Mucosa of rectum (tissue), 2 donors: ENCODE measurements around the gene KCNJ16.

Experiments
- H3K27ac ChIP-seq, 2 donors: one replicate each; pipeline ENCODE4 v1.7.0; 2013; ENCODE audit warnings: inconsistent platforms in 2 of 2, low read depth in 2 of 2, low read length in 2 of 2
- H3K27me3 ChIP-seq, 2 donors: one replicate each; pipeline ENCODE4 v1.7.0; 2013; ENCODE audit warnings: low read length in 2 of 2; ENCODE audit not compliant: control insufficient read depth in 2 of 2, insufficient read depth in 2 of 2
- H3K36me3 ChIP-seq, 2 donors: one replicate each; pipeline ENCODE4 v1.7.0; 2013; ENCODE audit warnings: low read length in 2 of 2; ENCODE audit not compliant: control insufficient read depth in 2 of 2, insufficient read depth in 2 of 2
- H3K4me1 ChIP-seq, 2 donors: one replicate each; pipeline ENCODE4 v1.7.0; 2013; ENCODE audit warnings: low read length in 2 of 2, mild to moderate bottlenecking in 1 of 2; ENCODE audit not compliant: control insufficient read depth in 2 of 2, insufficient read depth in 2 of 2
- H3K4me3 ChIP-seq, 2 donors: one replicate each; pipeline ENCODE4 v1.7.0; 2013; ENCODE audit warnings: low read length in 2 of 2
- H3K9ac ChIP-seq, 2 donors: one replicate each; pipeline ENCODE4 v1.7.0; 2013; ENCODE audit warnings: low read length in 2 of 2, low read depth in 1 of 2, mild to moderate bottlenecking in 1 of 2
- H3K9me3 ChIP-seq, 2 donors: one replicate each; pipeline ENCODE4 v1.7.0; 2013; ENCODE audit warnings: low read length in 2 of 2; ENCODE audit not compliant: control insufficient read depth in 2 of 2
- donor health status: healthy.
- donor health status: Normal muscosa, but diverticular disease.

The KCNJ16 gene

GRCh38 chr17:70076831-70077230 lies 1.8 kb downstream of the KCNJ16 start:
- Histone ChIP-seq H3K4me1 (peaks cover 0 to 3% of the 10 kb centered on the region in 2 donors), H3K36me3 (no peaks in the 10 kb centered on the region), H3K27ac (no peak overlapping the region), H3K9ac (no peak overlapping the region), H3K27me3 (no peaks in the 10 kb centered on the region), H3K9me3 (no peaks in the 10 kb centered on the region), H3K4me3 (no peak overlapping the region)

DNA sequence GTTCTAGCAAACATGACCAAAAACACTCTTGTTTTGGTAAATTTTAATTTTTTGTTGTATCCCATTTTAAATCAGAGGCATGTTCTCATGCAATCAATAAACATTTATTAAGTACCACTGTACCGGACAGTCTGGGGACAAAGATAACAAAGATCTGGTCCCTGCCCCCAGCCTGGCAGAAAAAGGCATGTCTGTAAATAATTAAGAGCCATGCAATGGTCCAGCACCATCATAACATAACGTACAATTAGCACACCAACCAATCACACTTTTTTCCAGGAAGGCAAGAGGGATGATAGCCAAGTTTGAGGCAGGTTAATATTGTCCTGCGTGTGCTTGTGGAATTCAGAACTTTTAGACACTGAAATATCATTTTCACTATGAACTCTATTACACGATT lies 3.5 kb downstream of the KCNJ16 start:
- Histone ChIP-seq H3K9ac (no peak overlapping the region), H3K4me3 (no peak overlapping the region), H3K9me3 (no peaks in the 10 kb centered on the region), H3K36me3 (no peaks in the 10 kb centered on the region), H3K4me1 (peaks cover 0 to 3% of the 10 kb centered on the region in 2 donors), H3K27me3 (no peaks in the 10 kb centered on the region), H3K27ac (no peak overlapping the region)

DNA sequence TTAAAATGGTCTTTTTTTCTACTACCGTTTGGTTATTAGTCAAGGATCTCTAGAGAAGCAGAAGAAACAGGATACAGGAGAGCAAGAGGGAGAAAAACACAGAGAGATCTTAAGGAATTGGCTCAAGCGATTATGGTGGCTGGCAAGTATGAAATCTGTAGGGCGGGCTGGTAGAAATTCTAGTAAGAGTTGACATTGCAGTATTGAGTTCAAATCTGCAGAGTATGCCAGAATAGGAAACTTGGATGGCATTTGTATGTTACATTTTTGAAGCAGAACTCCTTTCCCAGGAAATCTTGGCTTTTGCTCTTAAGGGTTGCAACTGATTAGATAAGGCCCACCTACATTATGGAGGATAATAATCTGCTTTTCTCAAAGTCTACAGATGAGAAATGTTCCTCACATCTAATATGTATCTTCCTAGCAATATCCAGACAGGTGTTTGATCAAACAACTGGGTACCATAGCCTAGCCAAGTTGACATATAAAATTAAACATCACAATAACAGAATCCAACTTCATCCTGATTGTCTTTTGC lies 4.0 kb downstream of the KCNJ16 start:
- no peaks in the 10 kb centered on the region for H3K9me3 ChIP-seq
- H3K4me3 ChIP-seq = no peak overlapping the region
- peaks cover 0 to 3% of the 10 kb centered on the region in 2 donors for H3K4me1 ChIP-seq
- no peaks in the 10 kb centered on the region for H3K27me3 ChIP-seq
- no peaks in the 10 kb centered on the region for H3K36me3 ChIP-seq
- no peak overlapping the region for H3K9ac ChIP-seq
- H3K27ac ChIP-seq = no peak overlapping the region

DNA sequence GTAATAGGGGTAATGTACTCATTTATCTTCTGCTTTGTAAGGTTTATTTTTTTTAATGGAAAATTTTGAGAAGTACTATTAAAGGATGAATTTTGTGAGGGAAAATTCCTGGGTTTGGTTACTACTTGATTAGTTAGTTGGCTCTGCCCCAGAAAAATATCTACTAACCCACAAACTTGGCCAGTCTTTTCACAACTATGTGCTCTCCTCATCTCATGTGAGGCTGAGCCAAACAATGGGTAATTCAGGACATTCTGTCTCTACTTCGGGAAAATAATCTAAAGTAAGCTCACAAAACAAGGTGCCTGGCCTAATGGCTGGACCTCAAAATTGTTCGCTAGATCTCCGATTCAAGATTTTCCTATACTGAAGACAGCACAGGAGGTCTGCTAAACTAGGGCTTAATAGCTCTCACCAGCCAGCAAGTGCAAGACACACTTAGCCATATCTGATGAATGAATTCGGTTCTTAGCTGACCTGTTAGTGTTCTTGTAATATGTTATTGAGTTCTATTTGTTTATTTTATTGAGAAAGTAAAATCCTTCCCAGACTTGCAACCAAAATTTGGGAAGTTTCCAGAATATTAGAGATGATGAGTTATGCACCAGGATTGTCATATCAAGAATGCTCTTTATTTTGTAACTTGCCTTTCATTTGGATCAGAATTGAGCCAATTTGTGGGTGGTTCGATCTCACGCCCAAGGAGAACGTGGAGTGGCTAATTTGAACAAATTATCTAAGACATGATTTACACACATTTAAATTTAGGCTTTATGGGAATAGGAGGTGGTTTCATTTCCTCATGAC lies 5.7 kb downstream of the KCNJ16 start:
- no peak overlapping the region for H3K4me3 ChIP-seq
- no peak overlapping the region for H3K9ac ChIP-seq
- H3K36me3 ChIP-seq = no peaks in the 10 kb centered on the region

DNA sequence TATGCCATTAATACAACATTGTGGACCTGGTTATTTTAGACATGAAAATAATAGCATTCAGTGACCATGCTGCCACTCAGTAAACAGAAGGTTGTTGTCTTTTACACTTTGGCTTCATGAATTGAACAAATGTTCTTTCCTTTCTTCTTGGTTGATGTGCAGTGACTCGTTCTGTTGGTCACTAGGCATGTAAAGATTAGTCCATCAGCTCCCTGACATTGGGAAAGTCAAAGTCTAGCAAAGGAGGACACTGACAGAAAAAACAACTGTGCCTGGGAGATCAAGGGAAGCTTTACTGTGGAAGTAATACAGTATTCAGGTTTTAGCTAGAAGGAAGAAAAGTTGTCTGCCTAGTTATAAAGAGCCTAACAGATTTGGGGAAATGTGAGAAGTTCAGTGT lies 6.9 kb downstream of the KCNJ16 start:
- Histone ChIP-seq H3K27me3 (no peaks in the 10 kb centered on the region), H3K4me1 (no peaks in the 10 kb centered on the region), H3K9me3 (no peaks in the 10 kb centered on the region), H3K27ac (no peak overlapping the region), H3K4me3 (no peak overlapping the region), H3K9ac (no peak overlapping the region), H3K36me3 (no peaks in the 10 kb centered on the region)

More for the DNA sequence above, 5.7 kb downstream of the KCNJ16 start:
- H3K9me3 ChIP-seq = no peaks in the 10 kb centered on the region
- no peaks in the 10 kb centered on the region for H3K4me1 ChIP-seq
- H3K27ac ChIP-seq = no peak overlapping the region
- H3K27me3 ChIP-seq = no peaks in the 10 kb centered on the region

- Histone ChIP-seq H3K9me3 (no peaks in the 10 kb centered on the region), H3K4me3 (no peak overlapping the region), H3K36me3 (no peaks in the 10 kb centered on the region), H3K27ac (no peak overlapping the region), H3K9ac (no peak overlapping the region), H3K27me3 (no peaks in the 10 kb centered on the region), H3K4me1 (peaks cover 0 to 2% of the 10 kb centered on the region in 2 donors)
Observed at GRCh38 chr17:70084476-70084875, 9.5 kb downstream of the KCNJ16 start.

- no peaks in the 10 kb centered on the region for H3K36me3 ChIP-seq
- H3K4me3 ChIP-seq = no peak overlapping the region
- H3K27me3 ChIP-seq = no peaks in the 10 kb centered on the region
- H3K9me3 ChIP-seq = no peaks in the 10 kb centered on the region
- no peak overlapping the region for H3K27ac ChIP-seq
- H3K4me1 ChIP-seq = peaks cover 2 to 3% of the 10 kb centered on the region in 2 donors
- no peak overlapping the region for H3K9ac ChIP-seq
Observed at GRCh38 chr17:70086516-70086915, 11.5 kb downstream of the KCNJ16 start.

- Histone ChIP-seq H3K9ac (no peak overlapping the region), H3K36me3 (no peaks in the 10 kb centered on the region), H3K27ac (no peak overlapping the region), H3K4me1 (peaks cover 2 to 4% of the 10 kb centered on the region in 2 donors), H3K27me3 (no peaks in the 10 kb centered on the region), H3K9me3 (no peaks in the 10 kb centered on the region), H3K4me3 (no peak overlapping the region)
Observed at GRCh38 chr17:70089513-70090148, 14.6 kb downstream of the KCNJ16 start.

- Histone ChIP-seq H3K27me3 (no peaks in the 10 kb centered on the region), H3K9ac (no peak overlapping the region), H3K27ac (no peak overlapping the region), H3K9me3 (no peaks in the 10 kb centered on the region), H3K4me1 (peaks cover 2 to 4% of the 10 kb centered on the region in 2 donors), H3K36me3 (no peaks in the 10 kb centered on the region), H3K4me3 (no peak overlapping the region)
Observed at GRCh38 chr17:70091005-70091568, 16.1 kb downstream of the KCNJ16 start.

DNA sequence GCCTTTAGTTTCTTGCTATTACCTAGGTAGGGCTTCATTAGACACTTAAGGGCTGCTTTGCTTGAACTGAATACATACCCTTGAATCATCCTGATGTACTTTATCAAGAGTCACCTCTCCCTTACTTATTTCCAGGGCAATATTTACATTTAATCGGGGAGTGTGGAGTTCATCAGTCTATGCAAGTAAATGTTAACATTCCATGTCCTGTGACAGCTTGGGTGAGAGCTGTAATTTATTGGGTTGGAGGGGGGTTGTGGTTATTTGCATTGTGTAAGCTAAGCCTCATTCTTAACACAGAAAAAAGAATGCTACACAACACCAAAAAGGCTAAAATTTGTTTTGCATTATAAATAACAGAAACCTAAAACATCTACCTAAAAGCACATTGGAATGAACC lies 16.7 kb downstream of the KCNJ16 start:
- Histone ChIP-seq H3K4me3 (no peak overlapping the region), H3K36me3 (no peaks in the 10 kb centered on the region), H3K9me3 (no peaks in the 10 kb centered on the region), H3K27ac (no peak overlapping the region), H3K4me1 (peaks cover 2 to 4% of the 10 kb centered on the region in 2 donors), H3K9ac (no peak overlapping the region), H3K27me3 (no peaks in the 10 kb centered on the region)
